Measurements from ENCODE around the gene PAX3.

DNA sequence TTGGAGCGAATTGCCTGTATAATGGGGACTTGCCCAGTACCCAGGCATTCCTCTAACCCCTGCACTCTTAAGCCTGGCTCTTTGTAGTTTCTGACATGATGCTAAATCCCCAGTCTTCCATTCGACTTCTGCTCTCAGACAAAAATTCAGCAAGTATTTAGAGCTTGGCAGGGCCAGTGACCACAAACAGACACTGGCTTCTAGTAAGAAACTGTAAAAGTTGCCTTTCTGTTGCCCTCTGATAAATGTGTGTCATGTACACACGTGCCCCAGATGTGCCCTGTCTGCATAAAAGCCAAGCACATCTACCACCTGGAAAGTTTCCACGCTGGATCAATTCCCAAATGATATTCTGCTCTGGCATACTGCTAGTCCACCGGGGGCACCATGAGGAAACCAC lies 18.0 kb downstream of the PAX3 start:
- TF ChIP-seq, protein P1, sequence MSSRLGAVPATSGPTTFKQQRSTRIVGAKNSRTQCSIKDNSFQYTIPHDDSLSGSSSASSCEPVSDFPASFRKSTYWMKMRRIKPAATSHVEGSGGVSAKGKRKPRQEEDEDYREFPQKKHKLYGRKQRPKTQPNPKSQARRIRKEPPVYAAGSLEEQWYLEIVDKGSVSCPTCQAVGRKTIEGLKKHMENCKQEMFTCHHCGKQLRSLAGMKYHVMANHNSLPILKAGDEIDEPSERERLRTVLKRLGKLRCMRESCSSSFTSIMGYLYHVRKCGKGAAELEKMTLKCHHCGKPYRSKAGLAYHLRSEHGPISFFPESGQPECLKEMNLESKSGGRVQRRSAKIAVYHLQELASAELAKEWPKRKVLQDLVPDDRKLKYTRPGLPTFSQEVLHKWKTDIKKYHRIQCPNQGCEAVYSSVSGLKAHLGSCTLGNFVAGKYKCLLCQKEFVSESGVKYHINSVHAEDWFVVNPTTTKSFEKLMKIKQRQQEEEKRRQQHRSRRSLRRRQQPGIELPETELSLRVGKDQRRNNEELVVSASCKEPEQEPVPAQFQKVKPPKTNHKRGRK (tag; IDR thresholded peaks at IDR 0.05) = no peak
- TF ChIP-seq BACH1 (tag; IDR thresholded peaks at IDR 0.05) (no peak), MEF2A (IDR thresholded peaks at IDR 0.05; ENCODE audit: control insufficient read depth, low read depth, low read length) (no peak)
- TF ChIP-seq, protein P2, sequence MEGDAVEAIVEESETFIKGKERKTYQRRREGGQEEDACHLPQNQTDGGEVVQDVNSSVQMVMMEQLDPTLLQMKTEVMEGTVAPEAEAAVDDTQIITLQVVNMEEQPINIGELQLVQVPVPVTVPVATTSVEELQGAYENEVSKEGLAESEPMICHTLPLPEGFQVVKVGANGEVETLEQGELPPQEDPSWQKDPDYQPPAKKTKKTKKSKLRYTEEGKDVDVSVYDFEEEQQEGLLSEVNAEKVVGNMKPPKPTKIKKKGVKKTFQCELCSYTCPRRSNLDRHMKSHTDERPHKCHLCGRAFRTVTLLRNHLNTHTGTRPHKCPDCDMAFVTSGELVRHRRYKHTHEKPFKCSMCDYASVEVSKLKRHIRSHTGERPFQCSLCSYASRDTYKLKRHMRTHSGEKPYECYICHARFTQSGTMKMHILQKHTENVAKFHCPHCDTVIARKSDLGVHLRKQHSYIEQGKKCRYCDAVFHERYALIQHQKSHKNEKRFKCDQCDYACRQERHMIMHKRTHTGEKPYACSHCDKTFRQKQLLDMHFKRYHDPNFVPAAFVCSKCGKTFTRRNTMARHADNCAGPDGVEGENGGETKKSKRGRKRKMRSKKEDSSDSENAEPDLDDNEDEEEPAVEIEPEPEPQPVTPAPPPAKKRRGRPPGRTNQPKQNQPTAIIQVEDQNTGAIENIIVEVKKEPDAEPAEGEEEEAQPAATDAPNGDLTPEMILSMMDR (IDR thresholded peaks at IDR 0.05 in 2 of 3, conservative IDR thresholded peaks at IDR 0.05 in 1 of 3; ENCODE audit: insufficient read depth in 2 of 3, low read depth in 1 of 3, low read length in 3 of 3) = no peak
